ENCODE measurements around the gene PSMA3. TPM values are rescaled to one million over a fixed set of nuclear protein-coding genes. Genes with fewer than 3 reads are reported as not detected.

PSMA3 gene
- total RNA-seq, 1 experiment from 2014 or later = 277 TPM

GRCh38 chr14:58297762-58298476, 53.3 kb downstream of the PSMA3 start:
- CTCF ChIA-PET = no interaction called here
- H2AFZ ChIP-seq = peak overlapping the region; percentile 91
- BruUV-seq (replicated peaks) = no TSS peak

GRCh38 chr14:58298477-58299400, 54.1 kb downstream of the PSMA3 start, which contains the start of gene ARID4A:
TSS of gene ARID4A (plus strand) at chr14:58298555. CDS start at chr14:58299855, 1,300 bp downstream.
- Histone ChIP-seq H3K4me2 (peak within 1 kb of the TSS; percentile 99), H3K4me3 (peak within 1 kb of the TSS; percentile 80), H3K9me3 (ENCODE audit: insufficient read depth, low read depth) (no peaks in the 10 kb centered on the region), H3K36me3 (ENCODE audit: low read depth) (0 out of 2 replicates have a peak, but pooled peaks cover 19% of the 10 kb centered on the region), H3K27me3 (ENCODE audit: insufficient read depth, low read depth) (no peaks in the 10 kb centered on the region), H3K27ac (peak within 1 kb of the TSS; percentile 97), H4K20me1 (ENCODE audit: insufficient read depth) (peaks cover 38% of the 10 kb centered on the region), H2AFZ (peak within 1 kb of the TSS; percentile 91), H3K9me2 (ENCODE audit: insufficient read depth) (no peaks in the 10 kb centered on the region; the same call in 1 of the 2 replicates), H3F3A (ENCODE audit: insufficient read depth, low read depth) (peaks cover 7% of the 10 kb centered on the region; the same call in 1 of the 2 replicates), H3K4me1 (replicated peaks; ENCODE audit: insufficient read depth) (peaks cover 21% of the 10 kb centered on the region), H3K79me2 (ENCODE audit: low read depth) (peaks cover 55% of the 10 kb centered on the region)
- TF ChIP-seq EZH2 (IDR thresholded peaks at IDR 0.05; ENCODE audit: low read depth) = no peak
- CTCF ChIA-PET = interaction anchor here (0.7 kb wide), 1 partner anchor 99 kb away, joined by 3 read pairs; the partner anchor contains the start of gene ACTR10
- DNase-seq = peak in 1 of 2 experiments; percentile 25
- POLR2A ChIA-PET (ENCODE audit: unreplicated experiment) = interaction anchor here (0.5 to 1.3 kb wide), 11 partner anchors 39 to 1898 kb away, joined by 3 to 34 read pairs (median 6); partner anchors contain the start of gene PSMA3
- BruUV-seq (replicated peaks) = no TSS peak
- intact Hi-C loops (cut with micrococcal nuclease; ENCODE audit: unreplicated experiment) = loop anchor here (1.0 kb wide), 1 partner anchor 54 kb away; the partner anchor contains the start of gene PSMA3

More at GRCh38 chr14:58297762-58298476, 53.3 kb downstream of the PSMA3 start:
- TF ChIP-seq CTCF (conservative IDR thresholded peaks at IDR 0.05) = no peak
- TF ChIP-seq EZH2 (IDR thresholded peaks at IDR 0.05; ENCODE audit: low read depth) = no peak
- Histone ChIP-seq H3F3A (ENCODE audit: insufficient read depth, low read depth) (peaks cover 7% of the 10 kb centered on the region; the same call in 1 of the 2 replicates), H3K4me1 (replicated peaks; ENCODE audit: insufficient read depth) (peaks cover 21% of the 10 kb centered on the region), H3K27ac (peak overlapping the region; percentile 97), H3K27me3 (ENCODE audit: insufficient read depth, low read depth) (no peaks in the 10 kb centered on the region), H4K20me1 (ENCODE audit: insufficient read depth) (peaks cover 46% of the 10 kb centered on the region), H3K79me2 (ENCODE audit: low read depth) (peaks cover 63% of the 10 kb centered on the region), H3K4me2 (peak overlapping the region; percentile 99), H3K9me2 (ENCODE audit: insufficient read depth) (no peaks in the 10 kb centered on the region; the same call in 1 of the 2 replicates), H3K4me3 (peak overlapping the region; percentile 80), H3K36me3 (ENCODE audit: low read depth) (0 out of 2 replicates have a peak, but pooled peaks cover 20% of the 10 kb centered on the region), H3K9me3 (ENCODE audit: insufficient read depth, low read depth) (no peaks in the 10 kb centered on the region)
- intact Hi-C loops (cut with micrococcal nuclease; ENCODE audit: unreplicated experiment) = loop anchor here (1.0 kb wide), 2 partner anchors 54 to 129 kb away; partner anchors contain the start of genes KIAA0586, PSMA3 and TIMM9
- DNase-seq = peak; percentile 97 to 100
- POLR2A ChIA-PET (ENCODE audit: unreplicated experiment) = interaction anchor here (0.5 to 1.3 kb wide), 10 partner anchors 39 to 1899 kb away, joined by 4 to 34 read pairs (median 6); partner anchors contain the start of gene PSMA3

GRCh38 chr14:58299401-58300330, 55.0 kb downstream of the PSMA3 start:
- BruUV-seq (replicated peaks) = TSS peak; percentile 40
- CTCF ChIA-PET = interaction anchor here (0.7 kb wide), 1 partner anchor 100 kb away, joined by 3 read pairs; the partner anchor contains the start of gene ACTR10

More at GRCh38 chr14:58299401-58300330, 55.0 kb downstream of the PSMA3 start:
- H3K9me3 ChIP-seq (ENCODE audit: insufficient read depth, low read depth) = no peaks in the 10 kb centered on the region
- H3K79me2 ChIP-seq (ENCODE audit: low read depth) = peaks cover 46% of the 10 kb centered on the region
- H3K27ac ChIP-seq = no peak overlapping the region
- peaks cover 21% of the 10 kb centered on the region for H3K4me1 ChIP-seq (replicated peaks; ENCODE audit: insufficient read depth)
- H2AFZ ChIP-seq = peak overlapping the region; percentile 91
- POLR2A ChIA-PET (ENCODE audit: unreplicated experiment) = interaction anchor here (0.7 kb wide), 1 partner anchor 53 kb away, joined by 3 read pairs; no protein-coding TSS in a partner anchor
- 0 out of 2 replicates have a peak, but pooled peaks cover 9% of the 10 kb centered on the region for H3K36me3 ChIP-seq (ENCODE audit: low read depth)
- intact Hi-C loops (cut with micrococcal nuclease; ENCODE audit: unreplicated experiment) = no loop called here
- H3K27me3 ChIP-seq (ENCODE audit: insufficient read depth, low read depth) = no peaks in the 10 kb centered on the region
- no peak for TF ChIP-seq EZH2 (IDR thresholded peaks at IDR 0.05; ENCODE audit: low read depth)
- H3F3A ChIP-seq (ENCODE audit: insufficient read depth, low read depth) = peaks cover 7% of the 10 kb centered on the region; the same call in 1 of the 2 replicates
- peak overlapping the region; percentile 77 for H3K4me3 ChIP-seq
- DNase-seq = peak in 1 of 2 experiments; percentile 5
- H4K20me1 ChIP-seq (ENCODE audit: insufficient read depth) = peaks cover 29% of the 10 kb centered on the region
- H3K9me2 ChIP-seq (ENCODE audit: insufficient read depth) = no peaks in the 10 kb centered on the region; the same call in 1 of the 2 replicates
- H3K4me2 ChIP-seq = peak overlapping the region; percentile 80

Data from PC-9 (cell line).